ENCODE measurements around the gene ERCC6L2.

The ERCC6L2 gene

GRCh38 chr9:95870906-95871305 is 4.6 kb upstream of the ERCC6L2 start:
- DNase-seq, result no peak

GRCh38 chr9:95874303-95874988 is 1.0 kb upstream of the ERCC6L2 start:
- DNase-seq, result no peak

- DNase-seq, result no peak
Measured at GRCh38 chr9:95874989-95875304, 544 bp upstream of the ERCC6L2 start.

GRCh38 chr9:95876138-95876444 is 600 bp downstream of the ERCC6L2 start:
- DNase-seq, result no peak

- DNase-seq, result no peak
Measured at GRCh38 chr9:95876595-95876994, 1.1 kb downstream of the ERCC6L2 start.

GRCh38 chr9:95877984-95878383 is 2.5 kb downstream of the ERCC6L2 start:
- no peak for DNase-seq

GRCh38 chr9:95879591-95879990 is 4.1 kb downstream of the ERCC6L2 start:
- DNase-seq, result no peak

GRCh38 chr9:95880021-95880690 is 4.7 kb downstream of the ERCC6L2 start:
- no peak for DNase-seq

- no peak for DNase-seq
Measured at GRCh38 chr9:95887926-95888497, 12.5 kb downstream of the ERCC6L2 start.

- DNase-seq, result no peak
Measured at GRCh38 chr9:95890594-95890993, 15.1 kb downstream of the ERCC6L2 start.

- no peak for DNase-seq
Measured at GRCh38 chr9:95891067-95891671, 15.7 kb downstream of the ERCC6L2 start.

- no peak for DNase-seq
Measured at GRCh38 chr9:95892690-95893089, 17.2 kb downstream of the ERCC6L2 start.

GRCh38 chr9:95896580-95896979 is 21.1 kb downstream of the ERCC6L2 start:
- no peak for DNase-seq

- no peak for DNase-seq
Measured at GRCh38 chr9:95901506-95901905, 26.0 kb downstream of the ERCC6L2 start.

- no peak for DNase-seq
Measured at GRCh38 chr9:95903398-95903797, 27.9 kb downstream of the ERCC6L2 start.

- no peak for DNase-seq
Measured at GRCh38 chr9:95907794-95908193, 32.3 kb downstream of the ERCC6L2 start.

- DNase-seq, result no peak
Measured at GRCh38 chr9:95910023-95910707, 34.7 kb downstream of the ERCC6L2 start.

- DNase-seq, result no peak
Measured at GRCh38 chr9:95910770-95911340, 35.4 kb downstream of the ERCC6L2 start.

GRCh38 chr9:95912773-95913172 is 37.3 kb downstream of the ERCC6L2 start:
- DNase-seq, result no peak

GRCh38 chr9:95920017-95920416 is 44.5 kb downstream of the ERCC6L2 start:
- no peak for DNase-seq

GRCh38 chr9:95923794-95924193 is 48.3 kb downstream of the ERCC6L2 start:
- no peak for DNase-seq

- no peak for DNase-seq
Measured at GRCh38 chr9:95924987-95925386, 49.5 kb downstream of the ERCC6L2 start.

- no peak for DNase-seq
Measured at GRCh38 chr9:95927271-95928004, 51.9 kb downstream of the ERCC6L2 start.

Data from DMS 273 treated with DMSO at 0.1 percent for 48 hours (cell line).